GM21367 (cell line): ENCODE data around the gene TMEM117.
A peak's percentile ranks its signal among the peaks of the same experiment; 100 is the strongest.

ENCODE experiments used
- ATAC-seq: cut with Tn5 transposase; IDR thresholded peaks from one replicate; pipeline ENCODE4 v1.9.1; 2021; ENCODE audit not compliant: unreplicated experiment

Gene TMEM117

GRCh38 chr12:44286336-44286735 is 450.5 kb downstream of the TMEM117 start:
- ATAC-seq = no peak

GRCh38 chr12:44286821-44287505 is 451.1 kb downstream of the TMEM117 start:
- ATAC-seq = no peak

GRCh38 chr12:44287545-44287944 is 451.7 kb downstream of the TMEM117 start:
- ATAC-seq = no peak

- peak; percentile 95 for ATAC-seq
Observed at GRCh38 chr12:44294649-44295048, 458.8 kb downstream of the TMEM117 start.

GRCh38 chr12:44295958-44296623 is 460.2 kb downstream of the TMEM117 start:
- ATAC-seq = no peak

GRCh38 chr12:44296624-44297197 is 460.8 kb downstream of the TMEM117 start:
- ATAC-seq = no peak

GRCh38 chr12:44299524-44299923 is 463.6 kb downstream of the TMEM117 start:
- no peak for ATAC-seq

- no peak for ATAC-seq
Observed at GRCh38 chr12:44307506-44308168, 471.8 kb downstream of the TMEM117 start.

GRCh38 chr12:44313188-44313587 is 477.3 kb downstream of the TMEM117 start:
- ATAC-seq = no peak

- ATAC-seq = no peak
Observed at GRCh38 chr12:44314007-44314500, 478.2 kb downstream of the TMEM117 start.

- ATAC-seq = peak; percentile 94
Observed at GRCh38 chr12:44317651-44318126, 481.8 kb downstream of the TMEM117 start.

- no peak for ATAC-seq
Observed at GRCh38 chr12:44331269-44331668, 495.4 kb downstream of the TMEM117 start.

GRCh38 chr12:44334347-44334746 is 498.5 kb downstream of the TMEM117 start:
- no peak for ATAC-seq

GRCh38 chr12:44335030-44335429 is 499.1 kb downstream of the TMEM117 start:
- ATAC-seq = no peak

GRCh38 chr12:44336577-44336976 is 500.7 kb downstream of the TMEM117 start:
- no peak for ATAC-seq

- no peak for ATAC-seq
Observed at GRCh38 chr12:44342371-44342770, 506.5 kb downstream of the TMEM117 start.

GRCh38 chr12:44347145-44347544 is 511.3 kb downstream of the TMEM117 start:
- ATAC-seq = no peak

GRCh38 chr12:44357494-44357893 is 521.6 kb downstream of the TMEM117 start:
- ATAC-seq = no peak

GRCh38 chr12:44358636-44359035 is 522.8 kb downstream of the TMEM117 start:
- no peak for ATAC-seq

GRCh38 chr12:44362947-44363346 is 527.1 kb downstream of the TMEM117 start:
- ATAC-seq = no peak

GRCh38 chr12:44367136-44367535 is 531.3 kb downstream of the TMEM117 start:
- no peak for ATAC-seq
